SU-DHL-6 (cell line): ENCODE results near the gene PPP2R1A.

Experiments used
- H2AFZ ChIP-seq: fragments of 200-600 bp; sonication (generic); 2 replicates; pipeline ENCODE4 v1.6.1; 2014; ENCODE audit warnings: low read depth, mild to moderate bottlenecking, moderate library complexity, mixed read lengths, antibody characterized with exemption, low read length; ENCODE audit not compliant: severe bottlenecking
- H3F3A ChIP-seq: fragments of 200-600 bp; shearing (Covaris generic); 2 replicates; pipeline ENCODE4 v1.6.0; 2016; ENCODE audit warnings: antibody characterized with exemption, mild to moderate bottlenecking; ENCODE audit not compliant: insufficient read depth
- H3K27ac ChIP-seq: fragments of 200-600 bp; sonication (generic); 2 replicates; pipeline ENCODE4 v1.5.1; 2016; ENCODE audit warnings: low read depth, mild to moderate bottlenecking, low read length, moderate library complexity, mixed read lengths
- H3K27me3 ChIP-seq: fragments of 200-600 bp; sonication (generic), shearing (Covaris generic); 2 replicates; pipeline ENCODE4 v1.6.0; 2014; ENCODE audit warnings: mild to moderate bottlenecking, low read length
- H3K36me3 ChIP-seq: fragments of 200-600 bp; sonication (generic); 2 replicates; pipeline ENCODE4 v1.6.1; 2014; ENCODE audit warnings: mild to moderate bottlenecking, low read length, mixed read lengths
- H3K4me2 ChIP-seq: fragments of 300-600, 200-600 bp; shearing (Covaris generic), sonication (generic); 2 replicates; pipeline ENCODE4 v1.6.0; 2014; ENCODE audit warnings: low read length, low read depth, mild to moderate bottlenecking; ENCODE audit not compliant: poor library complexity, severe bottlenecking
- H3K4me3 ChIP-seq: fragments of 200-600 bp; sonication (generic); 2 replicates; pipeline ENCODE4 v1.5.1; 2014; ENCODE audit warnings: antibody characterized with exemption, low read length, mild to moderate bottlenecking, mixed read lengths; ENCODE audit not compliant: insufficient read depth, poor library complexity, severe bottlenecking
- H3K79me2 ChIP-seq: fragments of 200-600 bp; sonication (generic); 2 replicates; pipeline ENCODE4 v1.6.1; 2014; ENCODE audit warnings: mild to moderate bottlenecking, low read length, moderate library complexity; ENCODE audit not compliant: insufficient read depth
- H3K9ac ChIP-seq: fragments of 200-600 bp; sonication (generic); 2 replicates; pipeline ENCODE4 v1.7.0; 2014; ENCODE audit warnings: mild to moderate bottlenecking, low read length
- H3K9me2 ChIP-seq: fragments of 200-600 bp; sonication (generic); replicated peaks from 2 replicates; pipeline ENCODE4 v1.6.1; 2014; ENCODE audit warnings: low read length; ENCODE audit not compliant: insufficient read depth
- H3K9me3 ChIP-seq: fragments of 200-600 bp; sonication (generic); 2 replicates; pipeline ENCODE4 v1.6.1; 2014; ENCODE audit warnings: low read length, mixed read lengths; ENCODE audit not compliant: insufficient read depth
- H4K20me1 ChIP-seq: fragments of 200-600 bp; sonication (generic); 2 replicates; pipeline ENCODE4 v1.6.1; 2014; ENCODE audit warnings: low read depth, mild to moderate bottlenecking, antibody characterized with exemption, low read length, moderate library complexity, mixed read lengths
- EZH2phosphoT487 ChIP-seq: fragments of 200-600 bp; sonication (generic), shearing (Covaris generic); conservative IDR thresholded peaks from 2 replicates; pipeline ENCODE4 v1.6.1; 2018; ENCODE audit warnings: mild to moderate bottlenecking, antibody characterized with exemption, low read length, moderate library complexity, mixed read lengths
- TF ChIP-seq, protein P1 (sequence below): fragments of 200-600 bp; sonication (generic); IDR thresholded peaks from one replicate; pipeline ENCODE4 v1.5.1; 2017; ENCODE audit warnings: antibody characterized with exemption, mild to moderate bottlenecking, low read length, moderate library complexity; ENCODE audit not compliant: insufficient read depth, poor library complexity, severe bottlenecking

PPP2R1A gene

GRCh38 chr19:52237197-52237596 lies 47.3 kb downstream of the PPP2R1A start:
- H3K27me3 ChIP-seq: no peaks in the 10 kb centered on the region
- no peaks in the 10 kb centered on the region for H3K9me3 ChIP-seq
- no peaks in the 10 kb centered on the region for H3K9me2 ChIP-seq
- H3K9ac ChIP-seq: no peak overlapping the region
- H3K27ac ChIP-seq: no peak overlapping the region
- H4K20me1 ChIP-seq: no peaks in the 10 kb centered on the region
- TF ChIP-seq, protein P1, sequence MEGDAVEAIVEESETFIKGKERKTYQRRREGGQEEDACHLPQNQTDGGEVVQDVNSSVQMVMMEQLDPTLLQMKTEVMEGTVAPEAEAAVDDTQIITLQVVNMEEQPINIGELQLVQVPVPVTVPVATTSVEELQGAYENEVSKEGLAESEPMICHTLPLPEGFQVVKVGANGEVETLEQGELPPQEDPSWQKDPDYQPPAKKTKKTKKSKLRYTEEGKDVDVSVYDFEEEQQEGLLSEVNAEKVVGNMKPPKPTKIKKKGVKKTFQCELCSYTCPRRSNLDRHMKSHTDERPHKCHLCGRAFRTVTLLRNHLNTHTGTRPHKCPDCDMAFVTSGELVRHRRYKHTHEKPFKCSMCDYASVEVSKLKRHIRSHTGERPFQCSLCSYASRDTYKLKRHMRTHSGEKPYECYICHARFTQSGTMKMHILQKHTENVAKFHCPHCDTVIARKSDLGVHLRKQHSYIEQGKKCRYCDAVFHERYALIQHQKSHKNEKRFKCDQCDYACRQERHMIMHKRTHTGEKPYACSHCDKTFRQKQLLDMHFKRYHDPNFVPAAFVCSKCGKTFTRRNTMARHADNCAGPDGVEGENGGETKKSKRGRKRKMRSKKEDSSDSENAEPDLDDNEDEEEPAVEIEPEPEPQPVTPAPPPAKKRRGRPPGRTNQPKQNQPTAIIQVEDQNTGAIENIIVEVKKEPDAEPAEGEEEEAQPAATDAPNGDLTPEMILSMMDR: no peak
- no peak for TF ChIP-seq EZH2phosphoT487
- no peaks in the 10 kb centered on the region for H3K79me2 ChIP-seq
- no peak overlapping the region for H3K4me2 ChIP-seq
- H2AFZ ChIP-seq: no peak overlapping the region
- no peaks in the 10 kb centered on the region for H3K36me3 ChIP-seq
- H3F3A ChIP-seq: no peaks in the 10 kb centered on the region
- H3K4me3 ChIP-seq: no peak overlapping the region

- Histone ChIP-seq H3F3A (no peaks in the 10 kb centered on the region), H2AFZ (no peak overlapping the region), H3K4me2 (no peak overlapping the region), H3K36me3 (no peaks in the 10 kb centered on the region), H3K9me3 (no peaks in the 10 kb centered on the region), H3K9me2 (no peaks in the 10 kb centered on the region), H3K27me3 (no peaks in the 10 kb centered on the region), H3K9ac (no peak overlapping the region), H3K27ac (no peak overlapping the region), H4K20me1 (no peaks in the 10 kb centered on the region), H3K4me3 (no peak overlapping the region), H3K79me2 (no peaks in the 10 kb centered on the region)
- TF ChIP-seq, protein P1: peak; percentile 86
- no peak for TF ChIP-seq EZH2phosphoT487
Observed at GRCh38 chr19:52237771-52238400, 48.0 kb downstream of the PPP2R1A start.

- H3K9ac ChIP-seq: no peak overlapping the region
- TF ChIP-seq, protein P1: no peak
- no peak for TF ChIP-seq EZH2phosphoT487
- no peaks in the 10 kb centered on the region for H3K9me3 ChIP-seq
Observed at GRCh38 chr19:52244021-52244420, 54.2 kb downstream of the PPP2R1A start.

More at GRCh38 chr19:52244021-52244420, 54.2 kb downstream of the PPP2R1A start:
- H4K20me1 ChIP-seq: no peaks in the 10 kb centered on the region
- no peaks in the 10 kb centered on the region for H3K36me3 ChIP-seq
- H3K4me2 ChIP-seq: no peak overlapping the region
- H2AFZ ChIP-seq: no peak overlapping the region
- H3K9me2 ChIP-seq: no peaks in the 10 kb centered on the region
- H3K27ac ChIP-seq: no peak overlapping the region
- no peaks in the 10 kb centered on the region for H3K79me2 ChIP-seq
- no peaks in the 10 kb centered on the region for H3F3A ChIP-seq
- H3K4me3 ChIP-seq: no peak overlapping the region
- no peaks in the 10 kb centered on the region for H3K27me3 ChIP-seq
